GM12892 (cell line): ENCODE data around the gene RIMS4.
"Not testable (repeated sequence)": the region's sequence is repeated elsewhere in the genome, so short reads cannot be mapped to it uniquely, and the experiment has no call there.

Source experiments
- POLR2A ChIP-seq: IDR thresholded peaks from 2 replicates; pipeline ENCODE4 v1.6.1; 2011; ENCODE audit warnings: low read depth, low read length, control low read depth
- POLR2AphosphoS5 ChIP-seq: IDR thresholded peaks from 2 replicates; pipeline ENCODE4 v1.6.1; 2011; ENCODE audit warnings: low read depth, low read length, control low read depth

GRCh38 chr20:44821576-44821975 lies 11.2 kb upstream of the RIMS4 start:
- not testable (repeated sequence) for TF ChIP-seq POLR2A, POLR2AphosphoS5
